Mucosa of rectum (tissue), 2 donors: ENCODE measurements around the gene RAB20.

ENCODE experiments used
- H3K27ac ChIP-seq, 2 donors: one replicate each; pipeline ENCODE4 v1.7.0; 2013; ENCODE audit warnings: inconsistent platforms in 2 of 2, low read depth in 2 of 2, low read length in 2 of 2
- H3K27me3 ChIP-seq, 2 donors: one replicate each; pipeline ENCODE4 v1.7.0; 2013; ENCODE audit warnings: low read length in 2 of 2; ENCODE audit not compliant: control insufficient read depth in 2 of 2, insufficient read depth in 2 of 2
- H3K36me3 ChIP-seq, 2 donors: one replicate each; pipeline ENCODE4 v1.7.0; 2013; ENCODE audit warnings: low read length in 2 of 2; ENCODE audit not compliant: control insufficient read depth in 2 of 2, insufficient read depth in 2 of 2
- H3K4me1 ChIP-seq, 2 donors: one replicate each; pipeline ENCODE4 v1.7.0; 2013; ENCODE audit warnings: low read length in 2 of 2, mild to moderate bottlenecking in 1 of 2; ENCODE audit not compliant: control insufficient read depth in 2 of 2, insufficient read depth in 2 of 2
- H3K4me3 ChIP-seq, 2 donors: one replicate each; pipeline ENCODE4 v1.7.0; 2013; ENCODE audit warnings: low read length in 2 of 2
- H3K9ac ChIP-seq, 2 donors: one replicate each; pipeline ENCODE4 v1.7.0; 2013; ENCODE audit warnings: low read length in 2 of 2, low read depth in 1 of 2, mild to moderate bottlenecking in 1 of 2
- H3K9me3 ChIP-seq, 2 donors: one replicate each; pipeline ENCODE4 v1.7.0; 2013; ENCODE audit warnings: low read length in 2 of 2; ENCODE audit not compliant: control insufficient read depth in 2 of 2
- donor health status: healthy.
- donor health status: Normal muscosa, but diverticular disease.

Gene RAB20

DNA sequence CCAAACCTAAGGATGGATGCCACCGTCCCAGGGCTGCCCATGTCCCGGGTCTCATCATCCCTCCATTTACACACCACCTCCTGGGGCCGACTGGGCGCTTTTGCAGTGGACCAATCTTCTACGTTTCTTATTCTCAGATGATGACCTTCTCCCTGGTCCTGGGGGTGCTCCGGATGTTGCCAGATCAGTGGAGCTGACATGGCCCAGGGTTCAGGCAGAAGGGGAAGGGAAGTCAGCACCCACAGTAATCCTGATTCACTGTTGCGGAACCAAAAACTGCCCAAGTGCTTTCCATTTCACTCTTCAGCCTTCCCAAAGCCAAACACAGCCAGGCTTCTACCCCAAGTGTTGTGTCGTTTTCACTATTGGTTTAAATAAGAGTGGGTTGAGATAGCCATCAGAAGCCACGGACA is 29.8 kb downstream of the RAB20 start:
- H3K27ac ChIP-seq, result peak overlapping the region in 1 of 2 donors; percentile 15
- no peak overlapping the region for H3K4me3 ChIP-seq
- no peaks in the 10 kb centered on the region for H3K9me3 ChIP-seq
- H3K27me3 ChIP-seq, result no peaks in the 10 kb centered on the region
- H3K4me1 ChIP-seq, result peaks cover 12 to 15% of the 10 kb centered on the region in 2 donors
- H3K9ac ChIP-seq, result no peak overlapping the region
- no peaks in the 10 kb centered on the region for H3K36me3 ChIP-seq

DNA sequence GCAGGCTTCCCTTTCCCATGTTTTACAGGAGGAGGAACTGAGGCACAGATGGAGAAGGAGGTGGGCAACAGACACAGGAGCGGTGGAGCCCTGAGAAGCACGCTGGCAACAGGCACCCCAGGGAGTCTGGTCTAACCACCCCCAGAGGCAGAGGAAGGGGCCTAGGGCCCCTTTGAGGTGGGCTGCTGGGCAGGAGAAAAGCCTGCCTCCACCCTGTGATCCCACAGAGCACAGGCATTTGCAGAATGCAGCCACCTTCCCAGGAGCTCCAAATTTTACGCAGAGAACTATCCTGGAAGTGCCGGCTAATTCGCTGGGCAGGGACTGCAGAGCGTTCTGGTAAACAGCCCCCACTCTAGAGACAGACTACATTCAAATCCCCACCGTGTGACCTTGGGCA is 30.4 kb downstream of the RAB20 start:
- H3K27me3 ChIP-seq, result no peaks in the 10 kb centered on the region
- no peaks in the 10 kb centered on the region for H3K9me3 ChIP-seq
- no peak overlapping the region for H3K9ac ChIP-seq
- H3K27ac ChIP-seq, result no peak overlapping the region
- peaks cover 18 to 21% of the 10 kb centered on the region in 2 donors for H3K4me1 ChIP-seq
- H3K4me3 ChIP-seq, result no peak overlapping the region
- H3K36me3 ChIP-seq, result no peaks in the 10 kb centered on the region

DNA sequence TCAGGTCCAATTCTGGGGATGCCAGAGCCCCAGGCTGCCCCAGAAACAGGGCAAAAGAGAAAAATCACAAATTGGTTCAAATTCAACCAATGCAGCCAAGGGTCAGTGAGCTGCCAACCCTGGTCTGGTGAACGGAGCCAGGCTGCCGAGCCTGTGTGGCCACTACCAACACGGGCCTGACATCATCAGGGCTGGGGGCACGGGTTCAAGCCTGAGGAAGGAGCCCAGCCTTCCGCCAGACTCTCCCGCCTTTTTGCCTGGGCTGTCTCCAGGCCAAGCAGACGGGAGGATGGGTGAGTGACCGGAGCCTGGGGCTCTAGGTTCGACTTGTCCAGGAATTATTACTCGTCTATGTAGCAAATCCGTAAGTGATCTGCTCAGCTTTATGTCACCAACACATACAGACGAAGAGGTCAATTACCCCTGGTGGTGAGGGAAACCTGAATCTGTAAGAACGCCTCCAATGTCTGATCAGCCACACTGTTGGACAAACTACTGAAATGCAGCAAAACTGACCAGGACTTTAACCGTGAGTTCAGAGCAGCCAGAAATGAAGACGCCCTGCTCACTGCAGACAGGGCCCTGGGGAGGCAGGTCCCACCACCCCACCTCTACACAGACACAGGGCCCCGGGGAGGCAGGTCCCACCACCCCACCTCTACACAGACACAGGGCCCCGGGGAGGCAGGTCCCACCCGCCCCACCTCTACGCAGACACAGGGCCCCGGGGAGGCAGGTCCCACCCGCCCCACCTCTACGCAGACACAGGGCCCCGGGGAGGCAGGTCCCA is 31.8 kb downstream of the RAB20 start:
- Histone ChIP-seq H3K27ac (no peak overlapping the region), H3K27me3 (no peaks in the 10 kb centered on the region), H3K4me3 (no peak overlapping the region), H3K9me3 (no peaks in the 10 kb centered on the region), H3K36me3 (no peaks in the 10 kb centered on the region), H3K9ac (no peak overlapping the region), H3K4me1 (peaks cover 32 to 35% of the 10 kb centered on the region in 2 donors)

DNA sequence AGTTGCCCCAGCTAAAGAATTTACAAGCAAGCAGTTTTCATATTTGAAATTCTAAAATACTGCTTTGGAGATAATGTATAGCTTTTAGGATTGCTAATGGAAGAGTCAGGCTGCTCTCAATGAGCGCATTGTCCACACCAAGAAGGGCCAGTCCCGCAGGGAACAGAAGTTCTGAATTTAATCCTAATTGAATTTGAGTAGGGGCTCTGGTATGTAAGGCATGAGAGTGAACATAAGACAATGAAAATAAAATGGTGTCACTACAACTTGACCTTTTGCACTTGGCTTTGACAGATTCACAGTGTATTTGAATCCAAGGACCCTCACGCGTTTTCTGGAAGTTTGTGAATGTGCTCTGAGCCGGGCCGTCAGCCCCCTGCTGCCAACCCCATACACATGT is 32.6 kb downstream of the RAB20 start:
- Histone ChIP-seq H3K9ac (no peak overlapping the region), H3K27me3 (no peaks in the 10 kb centered on the region), H3K9me3 (no peaks in the 10 kb centered on the region), H3K36me3 (no peaks in the 10 kb centered on the region), H3K4me1 (peaks cover 39 to 42% of the 10 kb centered on the region in 2 donors), H3K4me3 (no peak overlapping the region), H3K27ac (no peak overlapping the region)

DNA sequence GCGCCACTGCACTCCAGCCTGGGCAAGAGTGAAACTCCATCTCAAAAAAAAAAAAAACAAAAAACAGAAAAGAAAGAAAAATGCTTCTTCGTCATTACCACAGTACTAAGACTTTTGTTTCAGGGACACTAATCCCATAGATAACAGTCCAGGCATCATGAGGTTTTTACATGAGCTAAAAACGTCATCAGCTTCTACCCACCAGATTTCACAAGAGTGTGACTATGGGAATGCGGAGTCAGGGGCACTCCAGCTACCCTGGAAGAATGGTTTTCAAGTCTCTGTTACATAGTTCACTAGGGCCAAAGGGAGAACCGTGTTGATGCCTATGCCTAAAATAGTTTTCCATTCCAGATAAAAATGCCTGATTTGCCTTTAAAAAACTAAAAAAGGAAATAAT is 33.2 kb downstream of the RAB20 start:
- Histone ChIP-seq H3K27me3 (no peaks in the 10 kb centered on the region), H3K36me3 (peaks cover 3 to 4% of the 10 kb centered on the region in 2 donors), H3K4me3 (no peak overlapping the region), H3K9me3 (no peaks in the 10 kb centered on the region), H3K9ac (no peak overlapping the region), H3K27ac (peak overlapping the region; percentile 13 to 80), H3K4me1 (peaks cover 44 to 45% of the 10 kb centered on the region in 2 donors)

DNA sequence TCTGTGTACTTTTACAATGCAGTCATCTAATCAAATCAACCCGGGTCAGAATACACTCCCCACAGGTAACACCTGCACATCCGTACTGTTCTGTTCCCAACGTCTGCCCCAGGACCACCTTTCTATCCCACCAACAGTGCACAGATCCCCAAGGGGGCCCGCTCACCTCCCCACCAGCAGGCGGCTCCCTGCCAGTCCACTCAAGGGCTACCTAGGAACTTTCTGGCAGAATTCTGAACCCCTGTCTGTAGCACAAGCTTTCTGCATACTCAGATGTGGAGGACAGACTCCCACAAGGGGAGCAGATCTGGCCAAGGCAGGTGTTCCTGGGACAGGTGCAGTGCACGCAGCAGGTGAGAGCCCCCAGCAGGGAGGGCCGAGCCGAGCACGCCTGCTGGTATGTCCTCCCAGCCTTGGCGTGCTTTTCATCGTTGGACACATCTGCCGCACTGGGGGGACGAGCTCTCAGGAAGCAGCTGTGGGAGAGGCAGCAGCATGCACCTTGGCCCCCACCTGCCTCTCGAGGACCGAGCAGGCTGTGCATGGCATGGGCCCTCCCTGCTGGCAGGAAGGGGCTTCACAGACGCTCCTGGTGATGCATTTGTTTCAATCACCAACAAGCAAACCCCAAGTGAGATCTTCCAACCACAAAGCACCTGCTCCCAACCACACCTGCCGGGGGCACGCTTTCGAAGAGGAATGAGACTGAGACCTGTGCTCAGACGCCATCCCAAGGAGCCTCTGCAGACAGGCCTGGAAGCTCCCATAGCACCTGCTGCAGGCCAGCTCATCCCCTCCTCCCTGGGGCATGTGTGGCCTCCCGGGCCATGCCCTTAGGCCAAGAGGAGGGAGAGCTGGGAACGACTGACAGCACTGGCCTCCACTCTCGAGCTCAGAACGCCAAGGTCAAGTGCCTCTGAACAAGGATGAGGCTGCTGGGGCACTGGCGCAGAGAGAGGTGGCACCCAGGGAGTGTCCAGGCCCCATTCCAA is 35.9 kb downstream of the RAB20 start:
- peak overlapping the region; percentile 8 to 34 for H3K4me3 ChIP-seq
- peak overlapping the region; percentile 80 to 92 for H3K27ac ChIP-seq
- H3K9ac ChIP-seq, result peak overlapping the region; percentile 41 to 58
- H3K27me3 ChIP-seq, result no peaks in the 10 kb centered on the region
- peaks cover 51 to 53% of the 10 kb centered on the region in 2 donors for H3K4me1 ChIP-seq
- H3K36me3 ChIP-seq, result peaks cover 9 to 10% of the 10 kb centered on the region in 2 donors
- H3K9me3 ChIP-seq, result no peaks in the 10 kb centered on the region

DNA sequence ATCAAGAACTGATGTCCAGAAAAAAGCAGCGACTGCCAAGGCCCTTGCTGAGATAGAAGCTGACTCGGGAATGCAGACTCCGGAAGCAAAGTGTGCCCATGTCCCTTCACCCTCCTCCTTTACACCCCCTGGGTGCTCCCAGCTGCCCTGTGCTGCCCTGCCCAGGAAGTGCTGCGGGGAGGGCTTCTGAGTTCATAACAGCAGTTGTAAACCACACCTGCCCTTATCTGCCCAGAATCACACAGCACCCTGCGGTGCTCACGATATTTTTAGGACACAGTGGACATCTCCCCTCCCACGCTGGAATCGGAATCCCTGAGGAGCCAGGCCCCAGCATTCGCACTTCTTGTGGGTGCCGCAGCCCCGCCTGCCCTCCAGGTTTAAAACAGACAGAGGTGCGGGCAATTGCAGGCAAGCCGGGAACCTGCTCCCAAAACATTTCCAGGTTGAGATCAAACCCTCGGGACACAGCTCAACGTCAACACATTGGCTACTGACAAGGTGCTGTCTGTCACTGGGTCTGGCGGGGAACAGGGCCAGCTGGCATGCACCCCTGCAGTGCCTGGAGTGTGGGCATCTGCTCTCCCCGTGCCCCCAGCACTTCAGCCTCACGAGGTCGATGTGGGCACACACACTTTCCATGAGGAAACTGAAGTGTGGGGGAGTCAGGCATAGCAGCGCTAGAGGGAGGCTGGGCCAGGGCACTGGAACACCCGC is 36.8 kb downstream of the RAB20 start:
- Histone ChIP-seq H3K9me3 (no peaks in the 10 kb centered on the region), H3K9ac (peak overlapping the region; percentile 41 to 68), H3K4me1 (peaks cover 58 to 62% of the 10 kb centered on the region in 2 donors), H3K27me3 (no peaks in the 10 kb centered on the region), H3K36me3 (peaks cover 9 to 10% of the 10 kb centered on the region in 2 donors), H3K27ac (peak overlapping the region; percentile 80 to 92), H3K4me3 (peak overlapping the region; percentile 14 to 34)

DNA sequence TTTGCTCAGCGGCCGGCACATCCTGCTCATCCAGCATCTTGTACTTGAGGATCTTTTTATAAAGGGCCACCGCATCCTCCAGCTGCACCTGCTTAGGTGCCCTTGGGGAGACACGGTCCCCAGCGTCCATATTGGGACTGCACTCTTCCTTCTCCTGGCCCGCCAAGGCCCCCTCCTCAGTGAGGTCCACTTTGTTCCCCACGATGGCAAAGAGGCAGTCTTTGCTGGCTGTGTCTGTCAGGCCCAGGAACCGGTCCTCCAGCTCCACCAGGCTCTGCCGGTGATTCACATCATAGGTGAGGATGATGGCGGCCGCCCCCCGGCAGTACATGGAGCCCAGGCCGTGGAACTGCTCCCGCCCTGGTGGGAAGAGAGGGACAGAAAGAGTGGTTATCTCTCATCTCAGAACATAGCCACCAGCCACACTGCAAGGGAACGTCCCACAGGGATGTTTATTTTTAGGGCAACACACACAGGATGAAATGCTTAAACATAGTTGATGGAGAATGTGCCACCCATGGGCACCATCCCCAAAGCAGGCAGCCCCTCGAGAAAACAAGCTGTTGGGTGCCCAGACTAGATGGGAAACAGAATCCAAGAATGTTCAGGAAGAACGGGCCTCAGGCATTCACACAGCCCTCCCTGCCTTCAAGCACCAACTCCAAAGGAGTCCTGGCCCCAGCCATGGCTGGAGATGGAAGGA is 37.5 kb downstream of the RAB20 start:
- peaks cover 9 to 15% of the 10 kb centered on the region in 2 donors for H3K36me3 ChIP-seq
- H3K4me1 ChIP-seq, result peaks cover 58 to 67% of the 10 kb centered on the region in 2 donors
- no peaks in the 10 kb centered on the region for H3K27me3 ChIP-seq
- H3K27ac ChIP-seq, result peak overlapping the region; percentile 80 to 92
- no peaks in the 10 kb centered on the region for H3K9me3 ChIP-seq
- peak overlapping the region; percentile 20 to 68 for H3K9ac ChIP-seq
- peak overlapping the region; percentile 6 to 14 for H3K4me3 ChIP-seq

DNA sequence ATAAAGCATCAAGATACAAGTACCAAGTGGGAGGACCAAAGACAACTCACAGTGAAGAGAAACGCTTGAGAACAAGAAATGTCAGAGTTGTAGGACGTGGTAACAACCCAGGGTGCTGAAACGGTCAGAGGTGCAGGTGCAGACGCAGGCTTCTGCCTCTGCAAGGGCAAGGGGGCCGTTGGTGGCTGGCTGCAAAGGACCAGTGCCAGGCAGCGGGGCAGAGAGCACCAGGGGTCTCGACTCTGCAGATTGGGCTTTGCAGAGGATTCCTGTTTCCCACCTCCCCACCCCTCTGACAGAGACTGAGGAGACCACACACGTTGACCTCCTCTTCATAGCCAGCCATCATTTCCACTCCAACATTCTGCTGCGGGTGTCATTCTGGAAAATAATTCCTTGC is 38.3 kb downstream of the RAB20 start:
- peaks cover 66 to 75% of the 10 kb centered on the region in 2 donors for H3K4me1 ChIP-seq
- peaks cover 9 to 15% of the 10 kb centered on the region in 2 donors for H3K36me3 ChIP-seq
- H3K9ac ChIP-seq, result no peak overlapping the region
- H3K27ac ChIP-seq, result no peak overlapping the region
- no peak overlapping the region for H3K4me3 ChIP-seq
- H3K27me3 ChIP-seq, result no peaks in the 10 kb centered on the region
- H3K9me3 ChIP-seq, result no peaks in the 10 kb centered on the region
